Loucy (cell line): ENCODE results near the gene DRC7.

Source experiments
- CTCF ChIP-seq: fragments of 200-600 bp; sonication (generic); conservative IDR thresholded peaks from 2 replicates; pipeline ENCODE4 v1.5.1; 2014; ENCODE audit warnings: mild to moderate bottlenecking, antibody characterized with exemption, low read length
- EZH2phosphoT487 ChIP-seq: fragments of 200-600 bp; IDR thresholded peaks from 2 replicates; pipeline ENCODE4 v1.6.1; 2018; ENCODE audit warnings: antibody characterized with exemption, mild to moderate bottlenecking, moderate library complexity, borderline replicate concordance

DNA sequence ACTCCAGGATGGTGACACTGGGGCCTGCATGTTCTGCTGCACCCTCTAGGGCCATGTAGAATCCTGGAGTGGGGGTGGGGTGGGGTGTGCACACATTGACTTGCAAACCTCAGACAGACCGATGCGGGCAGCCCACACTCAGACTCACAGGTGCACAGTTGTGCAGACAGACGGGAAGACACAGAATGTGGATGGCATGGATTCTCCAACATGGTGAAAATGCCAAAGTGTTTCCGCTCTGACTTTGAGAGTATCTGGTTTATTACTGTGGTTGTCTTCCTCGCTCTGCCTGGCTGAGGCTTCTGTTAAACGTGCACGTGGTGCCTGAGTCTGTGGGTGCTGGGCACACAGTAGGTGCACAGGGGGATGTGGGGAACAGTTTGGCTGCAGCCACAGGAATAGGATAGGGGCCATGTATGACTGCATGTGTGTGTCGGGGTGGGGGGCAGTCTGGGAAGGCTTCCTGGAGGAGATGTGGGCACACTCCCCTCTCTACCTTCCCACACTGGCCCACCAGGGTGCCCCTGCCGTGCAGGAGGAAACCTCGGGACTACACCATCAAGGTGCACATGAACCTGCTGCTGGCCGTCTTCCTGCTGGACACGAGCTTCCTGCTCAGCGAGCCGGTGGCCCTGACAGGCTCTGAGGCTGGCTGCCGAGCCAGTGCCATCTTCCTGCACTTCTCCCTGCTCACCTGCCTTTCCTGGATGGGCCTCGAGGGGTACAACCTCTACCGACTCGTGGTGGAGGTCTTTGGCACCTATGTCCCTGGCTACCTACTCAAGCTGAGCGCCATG lies 35.5 kb upstream of the DRC7 start:
- TF ChIP-seq CTCF (no peak), EZH2phosphoT487 (no peak)
